BE2C (cell line): ENCODE results near the gene MRPL19.

Experiments
- DNase-seq: peaks from one replicate; pipeline ENCODE4 v3.0.0-alpha.2; 2020
- H3K27me3 ChIP-seq: fragments of 250-450 bp; sonication (Bioruptor Pico); 2 replicates; pipeline ENCODE4 v1.5.1; 2020; ENCODE audit warnings: mild to moderate bottlenecking
- H3K36me3 ChIP-seq: fragments of 250-450 bp; sonication (Bioruptor Pico); 2 replicates; pipeline ENCODE4 v1.5.1; 2020; ENCODE audit warnings: mild to moderate bottlenecking
- H3K4me1 ChIP-seq: fragments of 250-450 bp; sonication (Bioruptor Pico); 2 replicates; pipeline ENCODE4 v1.5.1; 2020
- H3K4me3 ChIP-seq: 2 replicates; pipeline ENCODE4 v1.5.1; 2011; ENCODE audit warnings: low read depth, low read length
- H3K9me3 ChIP-seq: fragments of 250-450 bp; sonication (Bioruptor Pico); 2 replicates; pipeline ENCODE4 v1.5.1; 2020
- TF ChIP-seq, protein P1 (sequence below): IDR thresholded peaks from 2 replicates; pipeline ENCODE4 v1.5.1; 2012; ENCODE audit warnings: mild to moderate bottlenecking, low read depth, low read length

The MRPL19 gene

DNA sequence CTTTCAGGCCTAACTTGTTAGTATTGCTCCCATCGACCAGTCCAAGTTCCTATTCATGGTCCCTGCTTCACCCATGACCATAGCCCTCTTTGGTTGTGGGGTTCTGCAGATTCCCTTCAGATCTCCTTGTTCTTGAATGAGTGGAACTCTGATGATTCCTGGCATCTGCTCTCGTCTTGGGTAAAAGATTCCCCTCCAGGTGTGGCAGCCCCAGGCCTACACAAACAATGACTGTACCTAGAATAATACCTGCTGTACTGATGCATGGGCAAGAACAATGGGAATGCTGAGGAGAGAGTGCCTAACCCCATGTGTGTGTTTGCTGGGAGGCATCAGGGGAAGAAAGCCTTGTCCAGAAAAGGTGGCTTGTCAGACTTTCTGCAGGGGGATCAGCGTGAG, 39.2 kb upstream of the MRPL19 start:
- Histone ChIP-seq H3K4me3 (no peak overlapping the region), H3K4me1 (no peaks in the 10 kb centered on the region), H3K9me3 (no peaks in the 10 kb centered on the region), H3K27me3 (no peaks in the 10 kb centered on the region), H3K36me3 (no peaks in the 10 kb centered on the region)
- TF ChIP-seq, protein P1, sequence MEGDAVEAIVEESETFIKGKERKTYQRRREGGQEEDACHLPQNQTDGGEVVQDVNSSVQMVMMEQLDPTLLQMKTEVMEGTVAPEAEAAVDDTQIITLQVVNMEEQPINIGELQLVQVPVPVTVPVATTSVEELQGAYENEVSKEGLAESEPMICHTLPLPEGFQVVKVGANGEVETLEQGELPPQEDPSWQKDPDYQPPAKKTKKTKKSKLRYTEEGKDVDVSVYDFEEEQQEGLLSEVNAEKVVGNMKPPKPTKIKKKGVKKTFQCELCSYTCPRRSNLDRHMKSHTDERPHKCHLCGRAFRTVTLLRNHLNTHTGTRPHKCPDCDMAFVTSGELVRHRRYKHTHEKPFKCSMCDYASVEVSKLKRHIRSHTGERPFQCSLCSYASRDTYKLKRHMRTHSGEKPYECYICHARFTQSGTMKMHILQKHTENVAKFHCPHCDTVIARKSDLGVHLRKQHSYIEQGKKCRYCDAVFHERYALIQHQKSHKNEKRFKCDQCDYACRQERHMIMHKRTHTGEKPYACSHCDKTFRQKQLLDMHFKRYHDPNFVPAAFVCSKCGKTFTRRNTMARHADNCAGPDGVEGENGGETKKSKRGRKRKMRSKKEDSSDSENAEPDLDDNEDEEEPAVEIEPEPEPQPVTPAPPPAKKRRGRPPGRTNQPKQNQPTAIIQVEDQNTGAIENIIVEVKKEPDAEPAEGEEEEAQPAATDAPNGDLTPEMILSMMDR, result no peak
- no peak for DNase-seq

DNA sequence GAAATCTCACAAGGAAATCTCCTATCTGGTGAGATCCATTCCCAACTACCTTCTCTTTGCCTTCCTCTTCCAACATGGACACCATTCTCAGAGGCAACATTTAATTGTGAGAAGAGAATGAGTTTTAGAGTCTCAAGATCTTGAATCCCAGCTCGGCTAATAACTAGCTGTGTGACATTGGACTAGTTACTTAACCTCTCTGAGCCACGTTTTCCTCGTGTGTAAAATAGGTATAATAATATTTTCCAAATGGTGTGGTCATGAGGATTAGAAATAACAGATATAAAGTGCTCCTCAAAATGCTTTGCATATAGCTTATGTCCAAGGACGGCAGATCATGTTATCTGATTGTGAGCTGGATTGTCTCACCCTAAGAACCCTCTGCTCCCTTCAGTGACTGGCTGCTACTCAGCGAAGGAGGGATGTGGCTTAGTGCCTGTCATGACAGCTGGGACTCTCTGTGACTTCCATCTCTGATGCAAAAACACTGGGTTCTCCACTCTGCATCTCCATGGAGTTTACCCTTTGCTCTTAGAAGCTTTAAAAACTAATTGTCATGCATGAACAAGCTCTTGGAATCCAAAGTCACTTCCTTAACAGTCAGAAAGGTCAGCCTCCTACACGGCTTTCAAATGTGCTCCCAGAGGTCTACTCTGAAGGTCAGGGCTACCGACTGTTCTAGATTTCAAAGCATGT, 38.4 kb upstream of the MRPL19 start:
- Histone ChIP-seq H3K27me3 (no peaks in the 10 kb centered on the region), H3K4me1 (no peaks in the 10 kb centered on the region), H3K36me3 (no peaks in the 10 kb centered on the region), H3K9me3 (no peaks in the 10 kb centered on the region), H3K4me3 (no peak overlapping the region)
- DNase-seq, result no peak
- TF ChIP-seq, protein P1, result no peak

DNA sequence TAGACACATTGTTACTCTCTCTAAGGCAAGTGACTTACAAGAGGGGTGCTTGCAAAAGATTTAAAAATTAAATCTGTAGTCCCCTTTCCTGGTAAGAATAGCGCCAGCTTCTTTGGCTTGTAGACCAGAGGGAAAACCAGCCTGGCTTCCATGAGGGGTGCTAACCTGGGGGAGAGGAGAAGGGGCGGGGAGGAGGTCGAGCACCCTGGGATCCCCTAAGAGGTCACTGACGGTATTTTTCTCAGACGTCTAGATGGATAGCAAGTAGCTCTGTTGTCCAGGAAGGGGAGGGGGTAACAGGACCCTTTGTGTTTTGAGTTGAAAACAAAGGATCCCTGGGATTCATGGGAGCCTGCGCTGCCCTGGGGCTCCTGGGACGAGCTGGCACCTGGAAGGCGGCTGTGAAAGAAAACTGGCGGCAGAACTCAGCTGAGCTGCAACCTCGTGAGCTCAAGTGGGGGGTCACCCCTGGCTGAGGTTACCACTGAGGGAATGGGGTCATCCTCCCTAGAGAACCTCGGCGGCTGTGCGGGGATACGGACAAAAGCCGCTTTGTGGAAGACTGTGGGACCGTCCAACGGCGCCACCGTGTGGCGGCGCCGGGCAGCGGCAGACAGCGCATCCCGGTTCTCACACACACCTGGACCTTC, 37.8 kb upstream of the MRPL19 start:
- TF ChIP-seq, protein P1, result peak; percentile 76
- Histone ChIP-seq H3K4me3 (0 out of 2 replicates have a peak overlapping the region, but pooled peaks have one; percentile 17), H3K36me3 (no peaks in the 10 kb centered on the region), H3K9me3 (no peaks in the 10 kb centered on the region), H3K4me1 (no peaks in the 10 kb centered on the region), H3K27me3 (no peaks in the 10 kb centered on the region)
- peak; percentile 51 for DNase-seq

DNA sequence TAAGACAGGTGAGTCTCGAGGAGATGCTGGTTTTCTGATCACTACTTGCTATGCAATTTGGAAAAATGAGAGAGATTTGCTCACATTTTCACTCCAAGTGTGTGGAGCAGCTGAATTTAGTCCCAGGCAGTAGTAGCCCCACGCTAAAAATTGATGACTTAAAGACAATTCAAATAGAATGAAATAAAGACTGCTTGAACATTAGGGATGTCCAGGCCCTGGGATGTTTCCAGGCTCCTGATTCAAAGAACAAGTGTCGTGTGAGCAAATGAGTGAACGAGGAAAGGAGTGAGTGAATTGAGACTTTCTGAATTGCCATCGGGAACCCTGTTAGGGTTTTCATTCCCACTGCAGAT, 37.3 kb upstream of the MRPL19 start:
- H3K27me3 ChIP-seq, result no peaks in the 10 kb centered on the region
- no peaks in the 10 kb centered on the region for H3K4me1 ChIP-seq
- DNase-seq, result no peak
- H3K9me3 ChIP-seq, result no peaks in the 10 kb centered on the region
- H3K4me3 ChIP-seq, result no peak overlapping the region
- H3K36me3 ChIP-seq, result no peaks in the 10 kb centered on the region
- TF ChIP-seq, protein P1, result no peak

DNA sequence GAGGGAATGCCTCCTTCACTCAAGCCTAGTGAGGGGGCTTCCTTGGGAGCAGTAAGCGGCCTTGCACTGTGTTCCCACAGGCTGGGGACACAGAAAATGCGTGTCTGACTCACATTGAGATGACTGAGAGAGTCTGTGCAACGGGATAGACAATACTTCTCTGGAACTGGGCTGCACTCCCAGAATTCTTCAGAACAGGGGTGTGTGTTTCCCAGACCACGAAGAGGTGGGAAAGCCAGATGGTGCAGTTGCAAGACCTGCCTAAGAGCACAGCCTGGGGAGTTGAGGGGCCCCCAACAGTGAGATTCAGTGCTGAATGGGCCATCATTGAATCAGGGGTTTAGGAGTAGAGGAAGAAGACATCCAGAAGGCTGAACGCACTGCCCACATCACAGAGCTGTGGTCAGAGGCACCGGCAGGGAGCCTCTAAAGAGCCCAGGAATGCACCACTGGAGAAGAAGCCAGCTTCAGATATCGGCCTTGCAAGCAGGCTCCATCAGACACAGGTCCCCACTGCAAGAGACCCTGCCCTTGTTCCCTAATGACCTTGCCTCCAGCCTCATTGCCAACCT, 36.6 kb upstream of the MRPL19 start:
- Histone ChIP-seq H3K9me3 (no peaks in the 10 kb centered on the region), H3K4me1 (no peaks in the 10 kb centered on the region), H3K4me3 (no peak overlapping the region), H3K27me3 (no peaks in the 10 kb centered on the region), H3K36me3 (no peaks in the 10 kb centered on the region)
- no peak for DNase-seq
- TF ChIP-seq, protein P1, result no peak

DNA sequence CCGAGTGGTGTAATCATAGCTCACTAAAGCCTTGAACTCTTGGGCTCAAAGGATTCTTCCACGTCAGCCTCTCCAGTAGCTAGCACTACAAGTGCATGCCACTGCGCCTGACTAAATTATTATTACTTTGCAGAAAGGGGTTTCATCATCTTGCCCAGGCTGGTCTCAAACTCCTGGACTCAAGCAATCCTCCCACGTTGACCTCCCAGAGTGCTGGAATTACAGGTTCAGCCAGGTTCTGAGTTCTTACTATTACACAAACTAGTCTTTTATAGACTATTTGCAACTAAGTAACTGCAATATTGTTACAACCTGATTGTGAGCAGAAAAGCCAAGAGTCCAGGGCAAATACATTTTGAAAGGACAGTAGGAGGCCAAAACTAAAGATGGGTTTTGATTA, 35.9 kb upstream of the MRPL19 start:
- TF ChIP-seq, protein P1, result no peak
- no peaks in the 10 kb centered on the region for H3K4me1 ChIP-seq
- H3K9me3 ChIP-seq, result no peaks in the 10 kb centered on the region

More for the DNA sequence above, 35.9 kb upstream of the MRPL19 start:
- Histone ChIP-seq H3K4me3 (no peak overlapping the region), H3K27me3 (no peaks in the 10 kb centered on the region), H3K36me3 (no peaks in the 10 kb centered on the region)
- no peak for DNase-seq
